NB4 (cell line): ENCODE measurements around the gene BHLHE41.

Experiments used
- CTCF ChIP-seq: IDR thresholded peaks from one replicate; pipeline ENCODE4 v1.5.1; 2012; ENCODE audit warnings: low read depth, low read length
- MAX ChIP-seq: IDR thresholded peaks from 2 replicates; pipeline ENCODE4 v1.6.1; 2011; ENCODE audit warnings: low read depth, low read length
- POLR2A ChIP-seq: IDR thresholded peaks from 2 replicates; pipeline ENCODE4 v1.6.1; 2011; ENCODE audit warnings: mild to moderate bottlenecking; ENCODE audit not compliant: insufficient read length; ENCODE audit errors: extremely low read depth

GRCh38 chr12:26130728-26131127 lies 5.9 kb upstream of the BHLHE41 start:
- TF ChIP-seq MAX (no peak; the same call in 1 of the 2 replicates), CTCF (no peak), POLR2A (no peak)
